CD4-positive, alpha-beta T cell treated with Interleukin-6 at 100 ng/mL for 8 hours (primary cell): Measurements from ENCODE around the gene MED27.
"Not testable (repeated sequence)": the region's sequence is repeated elsewhere in the genome, so short reads cannot be mapped to it uniquely, and the experiment has no call there.

Experiments used
- DNase-seq: peaks from one replicate; pipeline ENCODE4 v3.0.0-alpha.2; 2020; ENCODE audit warnings: mixed read lengths, low spot score

The MED27 gene

DNA sequence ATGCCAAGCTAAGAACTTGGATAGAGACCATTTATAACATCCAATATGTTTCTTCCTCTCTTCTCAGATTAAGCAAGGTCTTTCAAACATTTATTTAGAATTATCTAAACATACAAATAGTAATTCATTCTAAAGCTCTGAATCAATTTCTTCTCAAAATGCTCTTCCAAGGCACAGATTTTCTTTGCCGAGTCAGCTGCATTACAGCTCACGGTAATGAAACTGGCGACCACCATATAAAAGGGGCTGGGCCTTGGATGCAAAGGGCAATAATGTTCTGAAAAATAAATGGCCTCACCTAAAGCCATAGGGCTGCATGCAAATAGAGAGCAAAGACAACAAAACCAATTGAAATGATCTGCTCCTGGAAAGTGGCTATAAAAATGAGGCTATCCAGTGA, 63.8 kb downstream of the MED27 start:
- no peak for DNase-seq

DNA sequence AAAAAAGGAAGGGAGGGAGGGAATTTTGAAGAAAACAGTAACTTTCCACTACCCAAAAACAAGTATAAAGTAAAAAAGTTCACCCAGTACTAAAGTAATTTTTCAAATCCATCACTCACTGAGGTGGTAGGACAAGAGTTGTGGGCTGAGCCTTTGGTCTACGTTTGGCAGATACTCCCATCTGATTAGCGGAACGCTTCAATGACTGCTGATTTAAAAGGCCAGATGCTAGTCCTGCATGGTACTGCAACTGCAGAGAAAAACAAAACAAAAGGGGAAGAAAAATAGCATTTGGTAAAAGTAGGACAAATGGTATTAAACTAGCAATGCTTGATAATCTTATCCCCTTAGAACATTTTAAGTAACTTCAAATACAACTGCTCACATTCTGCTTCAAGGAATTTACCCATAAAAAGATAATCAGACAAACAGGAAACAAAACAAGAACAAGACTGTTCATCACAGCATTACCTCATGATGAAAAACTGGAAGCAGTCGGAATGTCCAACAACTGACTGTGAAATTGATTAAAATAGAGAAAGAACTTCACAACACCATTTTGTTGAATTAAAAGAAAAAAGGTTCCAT, 65.4 kb downstream of the MED27 start:
- DNase-seq, result no peak

GRCh38 chr9:132012704-132013357, 66.8 kb downstream of the MED27 start:
- no peak for DNase-seq

DNA sequence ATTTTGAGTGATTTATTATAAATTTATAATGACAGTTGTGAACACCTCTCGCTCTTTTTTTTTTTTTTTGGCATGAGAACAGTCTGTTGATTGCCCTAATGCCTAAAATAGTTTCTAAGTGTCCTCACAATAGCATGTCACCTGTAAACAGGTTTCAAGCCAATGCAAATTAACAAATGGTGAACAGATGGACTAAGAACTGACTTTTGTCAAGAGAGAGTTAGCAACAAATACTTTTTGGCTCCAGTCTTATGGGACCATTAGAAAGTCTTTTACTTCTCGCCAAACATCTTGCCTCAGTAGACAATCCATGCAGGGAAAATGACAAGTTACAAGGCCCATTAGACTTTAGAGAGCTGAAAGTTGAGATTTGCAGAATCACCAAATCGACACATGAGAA, 67.8 kb downstream of the MED27 start:
- no peak for DNase-seq

DNA sequence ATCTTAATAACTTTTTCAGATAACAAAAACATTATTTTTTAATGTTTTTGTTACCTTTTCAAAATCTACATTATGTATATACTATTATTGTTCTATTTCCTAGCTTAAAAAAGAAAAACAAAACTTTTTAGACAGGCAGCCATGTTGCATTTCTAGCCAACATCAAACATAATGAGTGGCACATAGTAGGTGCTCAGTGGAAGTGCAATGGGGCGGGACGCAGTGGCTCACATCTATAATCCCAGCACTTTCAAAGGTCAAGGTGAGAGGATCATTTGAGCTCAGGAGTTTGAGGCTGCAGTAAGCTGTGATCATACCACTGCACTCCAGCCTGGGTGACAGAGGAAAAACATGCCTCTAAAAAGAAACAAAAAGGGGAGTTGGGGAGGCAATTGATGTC, 68.4 kb downstream of the MED27 start:
- DNase-seq, result no peak

GRCh38 chr9:132010201-132010600, 69.5 kb downstream of the MED27 start:
- DNase-seq, result not testable (repeated sequence)

GRCh38 chr9:132008855-132009812, 70.5 kb downstream of the MED27 start:
- DNase-seq, result no peak

GRCh38 chr9:132008184-132008803, 71.4 kb downstream of the MED27 start:
- no peak for DNase-seq

GRCh38 chr9:132007371-132008025, 72.2 kb downstream of the MED27 start:
- DNase-seq, result no peak

DNA sequence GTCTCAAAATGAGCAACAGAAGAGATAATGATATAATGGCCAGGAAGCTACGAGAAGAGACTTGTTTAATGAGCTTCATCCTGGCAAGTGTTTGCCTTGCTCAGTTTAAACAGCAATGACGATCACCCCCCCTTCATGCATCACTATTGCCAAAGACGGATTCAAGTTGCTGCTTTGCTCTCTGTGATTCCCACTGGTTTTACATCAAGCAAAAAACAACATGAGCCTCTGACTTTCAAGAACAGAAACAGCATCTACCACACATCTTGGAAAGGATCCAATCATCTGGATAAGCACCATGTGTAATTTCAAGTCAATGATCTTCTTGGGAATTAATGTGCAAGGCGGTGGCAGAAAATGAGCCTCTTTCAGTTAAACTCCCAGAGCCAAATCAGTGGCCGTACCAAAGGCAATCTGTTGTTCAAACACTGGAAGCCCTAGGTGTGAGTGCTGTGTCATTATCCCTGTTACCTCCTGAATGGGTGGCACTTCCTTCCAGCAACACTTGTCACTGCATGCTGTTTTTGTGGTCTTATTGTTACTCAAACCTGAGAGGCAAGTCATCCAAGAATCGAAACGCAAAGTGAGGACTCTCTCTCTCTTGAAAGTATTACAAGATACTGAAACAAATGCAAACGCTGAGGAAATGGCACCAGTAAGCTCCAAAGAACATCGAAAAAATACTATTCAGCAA, 72.8 kb downstream of the MED27 start:
- no peak for DNase-seq

GRCh38 chr9:132005899-132006298, 73.8 kb downstream of the MED27 start:
- DNase-seq, result no peak

DNA sequence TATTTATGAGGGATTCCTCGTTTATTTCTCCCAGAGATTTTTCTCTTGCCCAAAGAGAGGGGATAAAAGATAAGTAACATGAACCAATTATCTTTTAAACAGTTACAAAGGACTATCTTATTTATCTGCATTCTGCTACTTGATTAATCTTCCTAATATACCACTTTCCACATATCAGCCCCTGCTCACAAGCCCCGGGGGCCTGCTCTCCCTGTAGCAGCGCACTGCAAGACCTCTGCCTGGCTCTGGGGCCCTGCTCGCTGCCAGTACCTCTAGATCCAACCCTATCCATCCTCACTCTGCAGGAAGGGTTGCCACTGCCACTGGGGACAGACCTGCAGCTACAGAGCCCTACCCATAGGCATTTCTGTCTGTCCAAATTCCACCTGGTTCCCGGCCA, 75.3 kb downstream of the MED27 start:
- no peak for DNase-seq

DNA sequence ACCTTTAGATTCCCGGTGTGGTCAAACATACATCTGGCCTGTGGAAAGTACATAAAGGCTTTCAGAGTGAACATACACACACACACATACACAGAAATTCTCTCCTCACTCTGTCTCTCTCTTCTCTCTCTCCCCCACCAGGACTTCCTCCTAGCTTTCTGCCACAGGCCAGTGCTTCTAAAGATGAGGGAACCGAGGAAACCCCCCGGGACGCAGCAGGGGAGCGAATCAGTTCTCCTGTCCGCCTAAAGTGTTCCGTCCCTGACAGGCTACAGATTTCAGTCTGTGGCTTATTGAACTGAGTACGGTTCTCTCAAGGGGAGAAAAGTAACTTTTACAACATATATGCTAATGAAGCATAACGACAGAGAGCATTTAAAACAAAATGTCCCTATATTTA, 75.8 kb downstream of the MED27 start:
- DNase-seq, result no peak

- no peak for DNase-seq
Measured at GRCh38 chr9:132003319-132003704, 76.4 kb downstream of the MED27 start.

GRCh38 chr9:132002643-132003318, 76.9 kb downstream of the MED27 start:
- DNase-seq, result no peak

GRCh38 chr9:132001567-132001966, 78.1 kb downstream of the MED27 start:
- DNase-seq, result no peak

GRCh38 chr9:132000659-132001058, 79.0 kb downstream of the MED27 start:
- no peak for DNase-seq

DNA sequence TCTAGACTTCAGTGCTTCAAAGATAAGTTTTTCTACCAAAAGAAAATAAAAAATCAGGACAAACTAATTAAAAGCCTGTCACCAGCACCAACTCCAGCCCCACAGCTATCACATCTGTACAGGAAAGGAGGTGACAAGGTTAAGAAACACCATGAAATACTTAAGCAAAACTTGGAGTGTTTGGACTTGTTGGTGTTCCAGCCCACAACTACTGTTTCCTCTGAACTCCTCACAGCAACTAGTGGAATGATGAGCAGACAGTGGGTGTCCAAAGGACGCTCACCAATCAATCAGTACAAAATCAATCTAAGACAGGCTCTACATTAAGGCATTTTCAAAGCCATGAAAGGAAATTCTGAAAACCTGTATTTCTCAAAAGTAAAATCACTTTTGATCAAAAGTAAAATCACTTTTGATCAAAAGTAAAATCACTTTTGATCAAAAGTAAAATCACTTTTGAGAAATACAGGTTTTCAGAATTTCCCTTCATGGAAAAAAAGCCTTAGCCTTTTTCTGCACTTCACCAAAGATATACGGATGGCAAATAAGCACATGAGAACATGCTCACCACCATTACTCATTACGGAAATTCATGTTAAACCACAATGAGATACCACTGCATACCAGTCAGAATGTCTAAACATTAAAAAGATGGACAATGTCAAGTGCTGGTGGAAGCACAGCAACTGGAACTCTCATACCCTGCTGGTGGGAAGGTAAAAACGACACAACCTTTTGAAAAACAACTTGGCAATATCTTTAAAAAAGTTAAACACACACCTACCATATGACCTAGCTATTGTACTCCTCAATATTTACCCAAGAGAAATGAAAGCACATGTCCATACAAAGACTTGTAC, 79.7 kb downstream of the MED27 start:
- DNase-seq, result no peak

DNA sequence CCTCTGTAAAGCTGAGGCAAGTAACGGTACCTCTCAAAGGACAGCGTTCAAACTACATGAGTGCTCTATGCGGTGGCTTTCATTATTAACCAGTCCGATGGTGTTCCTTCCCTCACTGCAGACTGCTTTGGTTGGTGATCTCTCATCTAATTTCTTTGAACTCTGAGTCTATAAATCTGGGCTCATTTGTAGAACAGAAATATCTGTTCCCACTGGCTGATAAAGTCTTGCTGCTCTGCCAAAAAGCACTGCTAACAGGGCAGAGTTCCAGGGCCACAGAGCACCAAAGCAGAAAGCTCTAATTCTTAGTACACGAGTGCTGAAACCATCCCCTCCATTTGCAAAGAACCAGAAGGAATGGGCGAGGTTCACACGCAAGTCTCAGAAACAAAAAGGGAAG, 81.9 kb downstream of the MED27 start:
- no peak for DNase-seq

- no peak for DNase-seq
Measured at GRCh38 chr9:131997076-131997475, 82.6 kb downstream of the MED27 start.
